Measurements from ENCODE around the gene SUCNR1.
"Not testable (repeated sequence)": the region's sequence is repeated elsewhere in the genome, so short reads cannot be mapped to it uniquely, and the experiment has no call there.

The SUCNR1 gene

GRCh38 chr3:151925876-151926275 is 52.4 kb downstream of the SUCNR1 start:
- Histone ChIP-seq H2AK5ac (ENCODE audit: low read length) (no peak overlapping the region), H3K9ac (ENCODE audit: low read length) (no peak overlapping the region), H3K4me1 (ENCODE audit: control insufficient read depth, low read depth, low read length) (no peaks in the 10 kb centered on the region), H3K27me3 (ENCODE audit: insufficient read depth, low read length, poor library complexity) (no peaks in the 10 kb centered on the region), H3K23ac (ENCODE audit: low read length) (no peak overlapping the region), H3K36me3 (ENCODE audit: control insufficient read depth, insufficient read depth, low read length) (no peaks in the 10 kb centered on the region), H4K8ac (ENCODE audit: low read depth, low read length) (no peak overlapping the region), H3K56ac (ENCODE audit: low read length) (no peak overlapping the region), H3K79me2 (ENCODE audit: control insufficient read depth, insufficient read depth, low read length) (no peaks in the 10 kb centered on the region), H3K18ac (ENCODE audit: low read length) (no peak overlapping the region), H2BK15ac (replicated peaks; ENCODE audit: low read depth) (no peak overlapping the region), H3K79me1 (ENCODE audit: low read length) (no peaks in the 10 kb centered on the region), H2BK5ac (ENCODE audit: low read length) (no peak overlapping the region), H3K27ac (ENCODE audit: low read depth, low read length) (no peak overlapping the region), H3K4ac (ENCODE audit: low read depth, low read length) (no peak overlapping the region), H3K4me2 (ENCODE audit: low read length) (no peak overlapping the region), H4K5ac (ENCODE audit: low read length) (no peak overlapping the region), H2BK120ac (ENCODE audit: low read depth, low read length) (no peak overlapping the region), H3K4me3 (ENCODE audit: low read length) (no peak overlapping the region)
- WGBS (ENCODE audit: extremely low coverage, insufficient coverage, low lambda C conversion rate): no CpG with 5 or more reads among the region's 2 CpGs
- DNase-seq: no peak

GRCh38 chr3:151926956-151927355 is 53.5 kb downstream of the SUCNR1 start:
- no CpG with 5 or more reads among the region's 5 CpGs for WGBS (ENCODE audit: extremely low coverage, insufficient coverage, low lambda C conversion rate)
- no peak for DNase-seq
- H3K23ac ChIP-seq (ENCODE audit: low read length): no peak overlapping the region

GRCh38 chr3:151927915-151928525 is 54.6 kb downstream of the SUCNR1 start:
- H4K8ac ChIP-seq (ENCODE audit: low read depth, low read length); H4K5ac ChIP-seq (ENCODE audit: low read length); H3K79me2 ChIP-seq (ENCODE audit: control insufficient read depth, insufficient read depth, low read length); H3K27me3 ChIP-seq (ENCODE audit: insufficient read depth, low read length, poor library complexity); H3K36me3 ChIP-seq (ENCODE audit: control insufficient read depth, insufficient read depth, low read length); H3K18ac ChIP-seq (ENCODE audit: low read length); DNase-seq; H2AK5ac ChIP-seq (ENCODE audit: low read length); H3K4me2 ChIP-seq (ENCODE audit: low read length); H2BK15ac ChIP-seq (replicated peaks; ENCODE audit: low read depth); H3K79me1 ChIP-seq (ENCODE audit: low read length); H3K9ac ChIP-seq (ENCODE audit: low read length); H3K4me1 ChIP-seq (ENCODE audit: control insufficient read depth, low read depth, low read length); H3K27ac ChIP-seq (ENCODE audit: low read depth, low read length); H3K23ac ChIP-seq (ENCODE audit: low read length); H3K4me3 ChIP-seq (ENCODE audit: low read length); H3K4ac ChIP-seq (ENCODE audit: low read depth, low read length); H2BK5ac ChIP-seq (ENCODE audit: low read length); H3K56ac ChIP-seq (ENCODE audit: low read length); H2BK120ac ChIP-seq (ENCODE audit: low read depth, low read length): not testable (repeated sequence)
- no CpG with 5 or more reads among the region's 49 CpGs for WGBS (ENCODE audit: extremely low coverage, insufficient coverage, low lambda C conversion rate)

More at GRCh38 chr3:151926956-151927355, 53.5 kb downstream of the SUCNR1 start:
- H4K5ac ChIP-seq (ENCODE audit: low read length): no peak overlapping the region
- H2AK5ac ChIP-seq (ENCODE audit: low read length): no peak overlapping the region
- no peak overlapping the region for H3K4me3 ChIP-seq (ENCODE audit: low read length)
- H4K8ac ChIP-seq (ENCODE audit: low read depth, low read length): no peak overlapping the region
- H2BK5ac ChIP-seq (ENCODE audit: low read length): no peak overlapping the region
- H3K79me1 ChIP-seq (ENCODE audit: low read length): no peaks in the 10 kb centered on the region
- no peak overlapping the region for H3K4ac ChIP-seq (ENCODE audit: low read depth, low read length)
- H3K27ac ChIP-seq (ENCODE audit: low read depth, low read length): no peak overlapping the region
- no peak overlapping the region for H2BK120ac ChIP-seq (ENCODE audit: low read depth, low read length)
- no peaks in the 10 kb centered on the region for H3K36me3 ChIP-seq (ENCODE audit: control insufficient read depth, insufficient read depth, low read length)
- no peaks in the 10 kb centered on the region for H3K79me2 ChIP-seq (ENCODE audit: control insufficient read depth, insufficient read depth, low read length)
- H2BK15ac ChIP-seq (replicated peaks; ENCODE audit: low read depth): no peak overlapping the region
- no peak overlapping the region for H3K4me2 ChIP-seq (ENCODE audit: low read length)
- H3K56ac ChIP-seq (ENCODE audit: low read length): no peak overlapping the region
- H3K4me1 ChIP-seq (ENCODE audit: control insufficient read depth, low read depth, low read length): no peaks in the 10 kb centered on the region
- no peaks in the 10 kb centered on the region for H3K27me3 ChIP-seq (ENCODE audit: insufficient read depth, low read length, poor library complexity)
- H3K9ac ChIP-seq (ENCODE audit: low read length): no peak overlapping the region
- H3K18ac ChIP-seq (ENCODE audit: low read length): no peak overlapping the region

- Histone ChIP-seq H2BK5ac (ENCODE audit: low read length) (no peak overlapping the region), H4K8ac (ENCODE audit: low read depth, low read length) (no peak overlapping the region), H2AK5ac (ENCODE audit: low read length) (no peak overlapping the region), H3K4ac (ENCODE audit: low read depth, low read length) (no peak overlapping the region), H4K5ac (ENCODE audit: low read length) (no peak overlapping the region), H3K79me2 (ENCODE audit: control insufficient read depth, insufficient read depth, low read length) (no peaks in the 10 kb centered on the region), H3K56ac (ENCODE audit: low read length) (no peak overlapping the region), H3K23ac (ENCODE audit: low read length) (no peak overlapping the region), H3K4me1 (ENCODE audit: control insufficient read depth, low read depth, low read length) (no peaks in the 10 kb centered on the region), H3K4me2 (ENCODE audit: low read length) (no peak overlapping the region), H3K79me1 (ENCODE audit: low read length) (no peaks in the 10 kb centered on the region), H2BK15ac (replicated peaks; ENCODE audit: low read depth) (no peak overlapping the region), H3K27ac (ENCODE audit: low read depth, low read length) (no peak overlapping the region), H3K36me3 (ENCODE audit: control insufficient read depth, insufficient read depth, low read length) (no peaks in the 10 kb centered on the region), H3K27me3 (ENCODE audit: insufficient read depth, low read length, poor library complexity) (no peaks in the 10 kb centered on the region), H3K9ac (ENCODE audit: low read length) (no peak overlapping the region), H3K4me3 (ENCODE audit: low read length) (no peak overlapping the region), H2BK120ac (ENCODE audit: low read depth, low read length) (no peak overlapping the region), H3K18ac (ENCODE audit: low read length) (no peak overlapping the region)
- DNase-seq: no peak
- no CpG with 5 or more reads among the region's 1 CpG for WGBS (ENCODE audit: extremely low coverage, insufficient coverage, low lambda C conversion rate)
Observed at GRCh38 chr3:151931171-151931570, 57.7 kb downstream of the SUCNR1 start.

GRCh38 chr3:151933234-151933853 is 59.9 kb downstream of the SUCNR1 start:
- H3K27me3 ChIP-seq (ENCODE audit: insufficient read depth, low read length, poor library complexity): no peaks in the 10 kb centered on the region
- no peak overlapping the region for H4K5ac ChIP-seq (ENCODE audit: low read length)
- H3K4me1 ChIP-seq (ENCODE audit: control insufficient read depth, low read depth, low read length): no peaks in the 10 kb centered on the region
- no peak overlapping the region for H2BK120ac ChIP-seq (ENCODE audit: low read depth, low read length)
- no peak overlapping the region for H3K4me2 ChIP-seq (ENCODE audit: low read length)
- no peak overlapping the region for H3K56ac ChIP-seq (ENCODE audit: low read length)
- no peak overlapping the region for H3K4ac ChIP-seq (ENCODE audit: low read depth, low read length)
- no peak overlapping the region for H3K4me3 ChIP-seq (ENCODE audit: low read length)
- no peak overlapping the region for H2BK15ac ChIP-seq (replicated peaks; ENCODE audit: low read depth)
- H3K79me1 ChIP-seq (ENCODE audit: low read length): no peaks in the 10 kb centered on the region
- H4K8ac ChIP-seq (ENCODE audit: low read depth, low read length): no peak overlapping the region
- H3K9ac ChIP-seq (ENCODE audit: low read length): no peak overlapping the region
- no peak for DNase-seq
- WGBS (ENCODE audit: extremely low coverage, insufficient coverage, low lambda C conversion rate): no CpG with 5 or more reads among the region's 2 CpGs
- no peaks in the 10 kb centered on the region for H3K79me2 ChIP-seq (ENCODE audit: control insufficient read depth, insufficient read depth, low read length)
- H3K23ac ChIP-seq (ENCODE audit: low read length): no peak overlapping the region
- H3K27ac ChIP-seq (ENCODE audit: low read depth, low read length): no peak overlapping the region
- H3K36me3 ChIP-seq (ENCODE audit: control insufficient read depth, insufficient read depth, low read length): no peaks in the 10 kb centered on the region
- H2AK5ac ChIP-seq (ENCODE audit: low read length): no peak overlapping the region
- H2BK5ac ChIP-seq (ENCODE audit: low read length): no peak overlapping the region
- no peak overlapping the region for H3K18ac ChIP-seq (ENCODE audit: low read length)
